SK-N-SH treated with all-trans-retinoic acid at 6 μM for 48 hours (cell line): ENCODE results near the gene GALNT7.

ENCODE experiments used
- ARNTL ChIP-seq: fragments of 450-650 bp; formaldehyde crosslinking; IDR thresholded peaks from 2 replicates; pipeline ENCODE4 v1.5.0; 2020; ENCODE audit warnings: low read depth, mild to moderate bottlenecking, moderate library complexity, borderline replicate concordance
- CSRNP3 ChIP-seq: fragments of 250-450 bp; sonication (Bioruptor Pico); IDR thresholded peaks from 2 replicates; pipeline ENCODE4 v1.5.1; 2021; ENCODE audit warnings: mild to moderate bottlenecking, moderate library complexity
- PATZ1 ChIP-seq: fragments of 250-450 bp; sonication (Bioruptor Pico); IDR thresholded peaks from 2 replicates; pipeline ENCODE4 v1.8.0; 2020; ENCODE audit warnings: mild to moderate bottlenecking, moderate library complexity, borderline replicate concordance
- PPARA ChIP-seq: fragments of 250-450 bp; sonication (Bioruptor Pico); IDR thresholded peaks from 2 replicates; pipeline ENCODE4 v1.5.0; 2020; ENCODE audit warnings: mild to moderate bottlenecking, borderline replicate concordance
- RARB ChIP-seq: fragments of 250-450 bp; sonication (Bioruptor Pico); IDR thresholded peaks from 2 replicates; pipeline ENCODE4 v1.8.0; 2021; ENCODE audit warnings: mild to moderate bottlenecking, moderate library complexity
- TOX ChIP-seq: fragments of 250-450 bp; sonication (Bioruptor Pico); IDR thresholded peaks from 2 replicates; pipeline ENCODE4 v1.8.0; 2021; ENCODE audit warnings: mild to moderate bottlenecking, moderate library complexity, borderline replicate concordance
- ZC3H10 ChIP-seq: fragments of 250-450 bp; sonication (Bioruptor Pico); IDR thresholded peaks from 2 replicates; pipeline ENCODE4 v1.5.1; 2021; ENCODE audit warnings: mild to moderate bottlenecking, moderate library complexity
- ZFP3 ChIP-seq: fragments of 250-450 bp; sonication (Bioruptor Pico); IDR thresholded peaks from 2 replicates; pipeline ENCODE4 v1.5.0; 2020; ENCODE audit warnings: mild to moderate bottlenecking, moderate library complexity
- ZNF70 ChIP-seq: fragments of 450-650 bp; formaldehyde crosslinking; IDR thresholded peaks from 2 replicates; pipeline ENCODE4 v1.5.0; 2020; ENCODE audit warnings: mild to moderate bottlenecking, moderate library complexity

GRCh38 chr4:173269280-173269679 lies 100.7 kb downstream of the GALNT7 start:
- no peak for TF ChIP-seq PPARA (CRISPR knock-in tag)
- TF ChIP-seq TOX (CRISPR knock-in tag), result no peak
- TF ChIP-seq PATZ1 (CRISPR knock-in tag), result no peak
- no peak for TF ChIP-seq ZFP3
- no peak for TF ChIP-seq ZC3H10 (CRISPR knock-in tag)
- TF ChIP-seq ARNTL (CRISPR knock-in tag), result no peak
- TF ChIP-seq ZNF70, result no peak
- no peak for TF ChIP-seq RARB
- TF ChIP-seq CSRNP3, result no peak
